HT1080 (cell line): ENCODE results near the gene TNIP2. TPM values are rescaled to one million over a fixed set of nuclear protein-coding genes. Genes with fewer than 3 reads are reported as not detected.
A peak's percentile ranks its signal among the peaks of the same experiment; 100 is the strongest.

Experiments used
- DNase-seq: peaks from one replicate; pipeline ENCODE4 v3.0.0-alpha.2; 2015; ENCODE audit warnings: low read depth
- polyA plus RNA-seq, 2 experiments: library from polyadenylated mRNA; depleted of rRNA; stranded (reverse); fragments of >200 nt; gene quantifications; 2 replicates each; pipeline ENCODE4 v1.2.3, GENCODE V29; 2015
- total RNA-seq: library from RNA; depleted of rRNA; stranded (reverse); fragments of >200 nt; shearing (Covaris generic); gene quantifications from 2 replicates; pipeline ENCODE4 v1.2.3, GENCODE V29; 2014; rRNA removed

The TNIP2 gene, protein sequence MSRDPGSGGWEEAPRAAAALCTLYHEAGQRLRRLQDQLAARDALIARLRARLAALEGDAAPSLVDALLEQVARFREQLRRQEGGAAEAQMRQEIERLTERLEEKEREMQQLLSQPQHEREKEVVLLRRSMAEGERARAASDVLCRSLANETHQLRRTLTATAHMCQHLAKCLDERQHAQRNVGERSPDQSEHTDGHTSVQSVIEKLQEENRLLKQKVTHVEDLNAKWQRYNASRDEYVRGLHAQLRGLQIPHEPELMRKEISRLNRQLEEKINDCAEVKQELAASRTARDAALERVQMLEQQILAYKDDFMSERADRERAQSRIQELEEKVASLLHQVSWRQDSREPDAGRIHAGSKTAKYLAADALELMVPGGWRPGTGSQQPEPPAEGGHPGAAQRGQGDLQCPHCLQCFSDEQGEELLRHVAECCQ
- 62.4 and 72.5 TPM in 2 replicates for total RNA-seq
- polyA plus RNA-seq (2015; cell fraction: cytosol; rRNA removed), result 54.2 and 54.8 TPM in 2 replicates
- polyA plus RNA-seq (2015; cell fraction: nucleus; rRNA removed), result 52.2 and 56.0 TPM in 2 replicates

DNA sequence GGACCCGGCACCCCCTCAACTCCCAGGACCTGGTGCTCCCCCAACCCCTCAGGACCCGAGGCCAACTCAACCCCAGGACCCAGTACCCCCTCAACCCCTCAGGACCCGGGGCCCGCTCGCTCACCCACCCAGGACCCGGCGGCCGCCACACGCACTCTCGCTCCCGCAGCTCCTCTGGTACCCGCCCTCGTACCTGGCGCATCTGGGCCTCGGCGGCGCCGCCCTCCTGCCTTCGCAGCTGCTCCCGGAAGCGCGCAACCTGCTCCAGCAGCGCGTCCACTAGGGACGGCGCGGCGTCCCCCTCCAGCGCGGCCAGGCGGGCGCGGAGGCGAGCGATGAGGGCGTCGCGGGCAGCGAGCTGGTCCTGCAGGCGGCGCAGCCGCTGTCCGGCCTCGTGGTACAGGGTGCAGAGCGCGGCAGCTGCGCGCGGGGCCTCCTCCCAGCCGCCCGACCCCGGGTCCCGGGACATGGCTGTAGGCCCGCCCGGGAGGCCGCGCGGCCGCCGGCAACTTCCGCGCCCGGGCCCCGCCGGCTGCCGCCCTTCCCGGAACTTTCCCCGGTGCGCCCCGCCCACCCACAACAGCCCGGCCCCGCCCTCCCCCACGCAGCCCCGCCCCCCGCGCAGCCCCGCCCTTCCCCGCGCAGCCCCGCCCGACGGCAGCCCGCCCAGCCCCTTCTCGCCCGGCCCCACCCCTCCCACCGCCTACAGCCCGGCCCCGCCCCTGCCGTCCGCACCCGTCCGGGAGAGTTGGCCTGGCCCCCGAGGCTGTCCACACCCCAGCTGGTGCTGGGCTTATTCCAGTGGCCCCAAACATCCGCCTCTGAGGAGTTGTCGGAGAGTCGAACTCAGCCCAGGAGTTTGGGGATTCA, at the start of gene TNIP2:
TNIP2 (minus strand) TSS at position 516 of the 870 bp plus-strand sequence; CDS start at position 469, 47 bp downstream.
- peak; percentile 67 for DNase-seq

DNA sequence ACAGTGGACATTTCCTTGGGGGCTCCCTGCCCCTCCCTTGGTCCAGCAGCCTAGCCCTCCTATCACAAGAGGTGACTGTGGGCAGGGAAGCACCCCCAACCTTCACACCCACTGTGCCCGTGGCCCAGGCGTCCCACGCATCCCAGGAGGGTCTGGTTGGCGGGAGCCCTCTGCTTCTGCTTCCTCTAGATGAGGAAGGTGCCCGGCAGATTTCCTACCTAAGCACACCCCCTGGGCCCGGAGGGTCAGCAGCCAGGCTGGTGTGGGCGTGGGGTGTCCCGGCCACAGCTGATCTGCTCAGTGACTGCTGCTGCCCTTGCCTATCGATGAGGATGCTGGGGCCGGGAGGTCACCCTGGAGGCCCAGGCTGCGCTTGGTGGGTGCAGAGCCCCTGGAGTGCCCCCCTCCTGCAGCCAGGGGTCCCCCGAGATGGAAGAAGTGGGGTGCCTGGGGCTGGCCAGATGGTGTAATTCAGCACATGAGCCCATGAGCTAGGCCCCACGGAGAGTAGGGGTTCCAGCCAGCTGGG, 48.9 kb upstream of the TNIP2 start:
- no peak for DNase-seq

DNA sequence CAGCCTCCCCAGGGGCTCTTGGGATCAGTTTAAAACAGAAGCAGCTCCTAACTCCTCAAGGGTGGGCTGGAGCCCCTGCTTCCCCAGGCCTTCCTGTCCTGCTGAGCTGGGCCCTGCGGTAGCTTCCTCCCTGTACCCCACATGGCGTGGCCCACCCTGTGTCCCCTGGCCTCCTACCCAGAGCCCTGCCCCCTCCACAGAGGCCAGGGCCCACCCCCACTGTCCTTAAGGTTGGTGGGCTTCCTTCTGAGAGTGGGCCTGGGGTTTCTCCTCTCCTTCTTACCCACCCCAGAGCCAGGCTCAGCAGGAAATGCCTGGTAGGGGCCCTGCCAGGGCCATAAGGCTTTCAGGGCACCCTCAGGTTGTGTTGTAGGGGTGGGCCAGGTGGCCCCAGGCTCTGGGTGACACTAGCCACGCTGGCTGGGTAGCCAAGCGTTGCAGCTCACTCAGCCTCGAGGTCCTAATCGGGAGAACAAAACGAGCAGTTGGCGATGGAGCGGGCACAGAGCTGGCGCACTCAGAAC, 48.4 kb upstream of the TNIP2 start:
- no peak for DNase-seq

DNA sequence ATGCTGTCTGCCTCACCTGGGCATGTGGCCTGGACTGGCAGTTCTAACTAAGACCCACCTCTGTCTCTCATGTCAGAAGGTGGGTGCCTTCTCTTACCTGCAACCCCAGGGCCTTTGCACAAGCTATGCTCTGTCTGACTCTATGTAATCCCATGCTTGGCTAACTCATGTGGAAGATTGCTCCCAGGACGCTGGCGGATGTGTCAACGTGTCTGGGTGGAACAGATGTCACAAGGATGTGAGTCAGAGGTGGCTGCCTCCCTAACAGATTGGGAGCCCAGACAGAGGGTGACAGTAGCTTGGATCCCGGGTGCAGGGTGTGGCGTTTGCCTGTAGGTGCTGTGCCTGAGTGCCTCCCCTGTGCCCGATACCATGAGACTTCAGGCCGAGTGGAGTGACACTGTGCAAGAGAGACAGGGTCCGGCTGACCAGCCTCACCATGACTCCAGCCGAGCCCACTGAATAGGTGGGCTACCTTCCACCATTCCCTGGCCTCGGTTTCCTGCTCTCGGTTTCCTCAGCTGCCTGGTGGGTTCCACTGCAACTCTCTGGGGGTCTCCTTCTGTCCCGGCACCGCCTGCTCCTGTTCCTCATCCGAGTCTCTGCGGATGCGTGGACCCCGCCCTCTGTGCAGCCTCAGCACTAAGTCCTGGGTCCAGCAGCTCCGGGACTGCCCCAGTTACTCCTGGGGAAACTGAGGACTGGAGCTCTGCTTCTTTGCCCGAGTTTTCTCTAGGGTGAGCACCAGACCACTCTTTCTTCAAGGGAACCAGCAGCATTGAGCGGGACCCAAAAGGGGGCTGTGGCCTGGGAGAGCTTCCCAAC, 47.7 kb upstream of the TNIP2 start:
- peak; percentile 32 for DNase-seq

DNA sequence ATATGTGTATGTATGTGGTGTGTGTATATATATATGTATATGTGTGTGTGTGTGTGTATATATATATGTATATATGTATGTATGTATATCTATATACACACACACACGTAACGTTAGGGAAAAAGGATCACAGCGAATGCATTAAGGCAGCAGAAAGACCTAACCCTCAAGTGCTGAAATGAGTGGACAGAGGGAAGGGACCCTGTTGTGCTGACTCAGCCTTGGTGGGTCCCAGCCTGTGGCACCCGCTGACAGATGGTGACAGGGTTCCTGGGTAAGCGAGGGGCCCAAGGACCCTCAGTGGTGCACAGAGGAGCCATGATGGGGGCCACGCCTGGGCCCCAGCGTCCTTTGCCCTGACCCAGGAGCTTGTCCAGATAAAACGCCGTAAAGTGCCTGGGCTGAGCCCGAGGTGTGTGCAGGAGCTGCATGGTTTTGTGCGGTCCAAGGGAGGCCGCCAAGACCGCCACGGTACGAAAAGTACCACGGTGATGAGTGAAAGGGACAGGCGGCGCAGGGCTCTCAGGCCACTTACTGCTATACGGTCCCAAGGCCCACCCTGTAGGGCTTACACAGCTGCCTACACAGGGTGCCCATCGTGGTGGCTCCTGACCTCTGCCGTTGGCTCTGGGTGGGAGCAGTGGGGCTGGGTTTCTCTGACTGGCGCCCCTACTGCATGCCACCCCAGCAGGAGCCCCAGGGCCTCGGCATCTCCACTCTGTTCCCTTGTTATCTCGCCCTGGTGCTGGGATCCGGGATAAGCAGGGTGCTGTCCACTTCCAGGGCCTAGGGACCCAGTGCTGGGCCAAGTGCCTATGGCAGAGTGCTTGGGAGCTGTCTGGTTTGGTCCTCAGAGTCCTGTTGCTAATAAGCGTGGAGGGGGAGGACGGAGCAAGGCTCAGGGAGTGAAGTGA, 46.7 kb upstream of the TNIP2 start:
- no peak for DNase-seq

DNA sequence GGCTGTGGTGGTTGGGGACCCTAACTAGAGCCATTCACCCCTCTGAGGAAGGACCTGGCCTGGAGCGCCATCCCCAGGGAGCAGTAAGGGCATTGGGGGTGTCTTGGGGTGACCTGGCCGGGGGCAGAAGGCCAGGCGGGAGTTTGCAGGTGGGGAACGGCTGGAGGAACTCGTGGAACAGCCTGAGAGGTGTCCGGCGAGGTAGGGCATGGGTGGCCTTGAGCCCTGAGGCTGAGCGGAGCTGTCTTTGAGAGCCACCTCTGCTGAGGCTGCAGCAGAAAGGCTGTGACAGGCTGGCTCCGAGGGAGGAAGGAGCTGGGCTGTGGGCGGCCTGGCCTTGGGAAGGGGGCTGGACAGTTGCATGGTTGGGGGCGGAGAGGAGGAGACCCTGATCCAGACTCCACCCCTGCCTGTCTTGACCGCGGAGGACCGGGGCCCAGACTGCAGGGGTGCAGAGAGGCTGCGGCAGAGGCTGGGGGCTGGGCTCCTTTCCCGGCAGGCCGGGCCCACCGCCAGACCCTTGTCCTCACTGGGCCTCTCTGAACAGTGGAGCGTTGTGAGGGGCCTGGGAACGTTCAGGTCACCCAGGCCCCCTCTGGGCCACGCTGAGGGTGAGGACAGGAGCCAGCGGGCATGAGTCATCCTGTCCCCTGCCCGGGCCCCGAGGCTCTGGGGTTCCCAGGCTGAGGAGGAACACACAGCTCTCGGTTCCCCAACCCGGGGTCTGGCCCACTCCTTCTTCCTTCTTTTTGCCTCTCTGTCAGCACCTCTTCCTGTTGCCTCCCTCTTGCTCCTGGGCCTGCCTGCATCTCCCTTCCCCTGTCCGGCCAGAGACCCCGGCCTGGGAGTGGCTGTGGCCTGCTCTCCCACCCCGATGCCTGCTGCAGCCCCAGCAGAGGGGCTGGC, 44.8 kb upstream of the TNIP2 start:
- DNase-seq, result no peak

DNA sequence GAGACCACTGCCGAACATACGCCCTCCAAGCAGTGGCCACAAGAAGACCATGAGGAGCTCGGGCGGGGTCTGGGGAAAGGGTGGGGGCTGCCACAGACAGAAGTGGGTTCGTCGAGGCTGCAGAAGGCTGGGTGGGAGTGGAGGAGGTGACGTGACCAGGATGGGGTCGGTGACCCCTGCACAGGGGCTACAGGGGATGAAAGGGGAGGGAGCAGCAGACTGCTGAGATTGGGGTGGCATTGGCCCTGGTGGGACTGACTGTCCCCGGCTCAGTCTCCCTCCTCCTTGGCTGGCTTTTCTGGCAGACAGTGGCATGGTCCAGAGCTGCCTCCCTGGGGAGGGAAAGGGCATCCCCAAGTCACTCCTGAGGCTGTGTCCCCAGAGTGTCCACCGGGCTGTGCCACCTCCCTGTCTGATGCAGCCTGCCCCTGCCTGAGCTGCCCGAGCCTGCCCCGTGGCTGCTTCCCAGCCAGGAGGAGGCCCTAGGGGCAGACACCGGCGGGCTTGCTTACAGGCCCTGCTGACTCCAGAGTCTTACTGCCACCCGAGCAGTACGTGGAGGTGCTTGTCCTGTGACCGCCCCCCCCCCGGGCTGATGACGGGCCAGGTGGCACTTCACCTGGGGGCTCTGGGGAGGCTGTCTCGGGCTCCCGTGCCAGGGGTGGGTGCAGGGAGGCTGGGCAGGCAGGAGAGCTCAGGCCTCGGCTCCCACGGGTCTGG, 44.0 kb upstream of the TNIP2 start:
- no peak for DNase-seq

DNA sequence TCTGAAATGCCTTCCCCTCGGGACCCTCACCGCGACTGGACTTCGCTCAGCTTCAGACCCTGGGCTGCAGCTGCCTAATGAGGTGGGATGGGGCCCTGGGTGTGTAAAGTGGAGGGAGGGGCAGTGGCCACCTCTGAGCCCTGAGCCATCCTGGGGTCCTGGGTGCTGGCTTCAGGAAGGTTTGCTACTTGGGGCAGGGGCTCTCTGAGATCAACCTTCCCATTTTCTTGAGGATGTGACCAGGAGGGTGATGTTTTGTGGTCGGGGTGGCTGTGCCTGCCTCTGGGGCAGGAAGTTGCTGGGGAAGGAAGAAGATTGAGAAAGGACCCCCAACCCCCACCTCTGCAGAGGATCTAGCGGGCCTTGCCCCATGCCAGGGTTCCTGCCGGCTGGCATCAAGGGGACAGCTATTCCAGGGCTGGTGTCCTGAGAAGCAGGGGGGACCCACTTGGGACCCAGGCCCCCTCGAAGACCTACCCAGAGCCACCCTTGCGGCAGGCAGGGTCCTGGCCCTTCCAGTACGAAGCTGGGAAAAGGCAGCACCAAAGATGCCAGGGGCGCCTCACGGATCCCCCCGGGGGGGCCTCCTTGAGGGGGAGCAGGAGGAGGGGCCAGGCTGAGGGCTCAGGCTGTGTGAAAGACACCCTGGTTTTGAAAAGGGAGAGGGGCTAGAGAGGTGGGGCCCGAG, 43.2 kb upstream of the TNIP2 start:
- no peak for DNase-seq

DNA sequence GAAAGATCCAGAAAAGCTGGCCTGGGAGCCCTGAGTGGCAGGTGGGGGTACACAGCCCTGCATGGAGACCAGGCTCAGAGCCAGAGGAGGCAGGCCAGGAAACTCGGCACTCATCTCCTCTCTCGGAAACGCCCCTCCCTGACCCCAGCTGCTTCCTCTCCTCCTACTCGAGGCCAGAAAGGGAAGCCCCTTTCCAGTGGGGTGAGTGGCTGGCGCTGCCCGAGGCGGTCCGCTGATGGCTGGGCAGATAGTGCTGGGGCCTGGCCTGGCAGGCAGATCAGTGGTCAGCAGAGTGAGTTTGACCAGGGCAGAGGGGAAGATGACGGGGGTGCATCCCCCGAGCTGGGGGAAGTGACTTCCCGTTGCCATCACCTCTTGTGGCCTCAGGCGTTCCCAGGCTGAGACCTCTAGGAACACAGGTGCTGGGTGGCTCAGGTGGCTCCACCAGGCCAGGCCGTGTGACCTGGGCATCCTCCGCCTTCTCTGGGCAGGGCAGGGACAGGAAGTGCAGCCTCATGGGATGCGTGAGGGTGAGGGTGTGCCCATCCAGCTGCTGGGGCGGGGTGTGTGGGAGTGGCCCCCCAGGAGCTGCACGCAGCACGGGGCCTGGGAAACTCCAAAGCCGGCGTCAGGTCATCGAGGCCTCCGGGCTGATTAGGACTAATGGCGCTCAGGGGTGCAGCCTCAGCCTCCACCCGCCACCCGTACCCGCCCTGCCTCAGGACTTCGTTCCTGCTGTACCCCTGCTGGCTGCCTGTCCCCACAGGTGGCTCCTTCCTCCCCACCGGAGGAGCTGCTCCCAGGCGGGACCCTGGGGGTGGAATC, 42.5 kb upstream of the TNIP2 start:
- DNase-seq, result no peak

DNA sequence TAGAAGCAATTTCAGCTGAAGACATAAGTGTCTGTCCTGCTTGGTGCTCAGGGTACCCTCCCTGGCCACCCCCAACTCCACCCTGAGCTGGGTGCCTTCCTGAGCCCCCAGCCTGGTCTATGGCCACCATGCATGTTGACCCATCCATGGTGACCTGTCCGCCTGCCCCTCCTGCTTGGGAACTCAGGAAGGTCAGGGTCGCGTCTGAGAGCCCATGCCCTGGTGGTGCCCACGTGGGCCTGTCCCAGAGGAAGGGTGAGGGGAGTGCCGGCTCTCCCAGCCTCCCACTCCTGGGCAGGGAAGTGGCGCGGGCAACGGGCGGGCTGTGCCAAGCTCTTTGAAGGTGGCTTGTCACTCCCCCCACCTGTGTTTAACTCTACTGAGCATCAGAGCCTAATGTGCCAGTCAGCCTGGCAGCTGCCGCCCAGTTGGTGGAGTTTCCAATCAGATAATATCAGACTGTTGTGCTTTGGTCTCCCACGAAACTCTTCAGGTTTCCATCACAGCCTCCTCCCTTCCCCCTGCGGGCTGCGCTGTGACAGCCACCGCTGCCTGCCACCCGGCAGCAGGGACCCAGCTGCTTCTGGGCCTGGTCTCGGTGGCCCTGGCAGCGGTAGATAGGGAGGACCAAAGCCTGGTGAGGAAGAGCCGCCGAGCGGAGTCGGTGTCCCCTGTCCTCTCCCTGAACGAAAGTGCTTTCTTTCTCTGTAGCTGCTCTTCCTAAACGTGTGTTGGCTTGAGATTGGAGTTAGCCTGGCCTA, 41.6 kb upstream of the TNIP2 start:
- no peak for DNase-seq

DNA sequence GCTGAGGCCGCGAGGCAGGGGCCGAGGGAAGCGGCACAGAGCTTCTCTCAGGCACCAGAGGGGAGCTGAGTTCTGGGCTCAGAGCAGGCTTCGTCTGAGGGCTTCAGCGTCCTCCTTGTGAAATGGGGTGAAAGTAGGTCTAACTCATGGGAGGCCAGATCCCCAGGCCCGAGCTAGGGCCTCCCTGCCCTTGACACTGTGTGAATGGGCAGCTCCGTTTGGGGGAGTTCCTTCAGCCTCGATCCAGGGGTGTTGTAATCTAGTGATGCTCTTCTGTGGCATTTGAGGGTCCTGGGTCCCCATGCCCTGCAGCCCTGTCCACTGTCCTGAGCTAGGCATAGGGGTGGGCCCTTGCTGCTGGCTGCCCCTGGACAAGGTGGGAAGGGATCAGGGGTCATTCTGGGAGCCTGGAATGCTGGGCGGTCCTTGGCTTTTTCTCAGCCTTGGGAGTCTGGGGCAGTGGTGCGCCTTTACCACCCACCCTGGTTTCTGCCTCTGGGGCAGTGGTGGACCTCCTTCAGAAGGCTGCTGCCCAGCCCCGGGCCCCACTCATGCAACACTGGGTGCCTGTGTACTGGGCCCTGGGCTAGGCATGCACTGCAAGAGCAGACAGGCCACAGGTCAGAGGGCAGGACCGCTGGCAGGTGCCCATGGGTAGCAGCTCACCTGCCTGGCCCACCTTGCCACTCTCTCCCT, 40.9 kb upstream of the TNIP2 start:
- DNase-seq, result no peak

DNA sequence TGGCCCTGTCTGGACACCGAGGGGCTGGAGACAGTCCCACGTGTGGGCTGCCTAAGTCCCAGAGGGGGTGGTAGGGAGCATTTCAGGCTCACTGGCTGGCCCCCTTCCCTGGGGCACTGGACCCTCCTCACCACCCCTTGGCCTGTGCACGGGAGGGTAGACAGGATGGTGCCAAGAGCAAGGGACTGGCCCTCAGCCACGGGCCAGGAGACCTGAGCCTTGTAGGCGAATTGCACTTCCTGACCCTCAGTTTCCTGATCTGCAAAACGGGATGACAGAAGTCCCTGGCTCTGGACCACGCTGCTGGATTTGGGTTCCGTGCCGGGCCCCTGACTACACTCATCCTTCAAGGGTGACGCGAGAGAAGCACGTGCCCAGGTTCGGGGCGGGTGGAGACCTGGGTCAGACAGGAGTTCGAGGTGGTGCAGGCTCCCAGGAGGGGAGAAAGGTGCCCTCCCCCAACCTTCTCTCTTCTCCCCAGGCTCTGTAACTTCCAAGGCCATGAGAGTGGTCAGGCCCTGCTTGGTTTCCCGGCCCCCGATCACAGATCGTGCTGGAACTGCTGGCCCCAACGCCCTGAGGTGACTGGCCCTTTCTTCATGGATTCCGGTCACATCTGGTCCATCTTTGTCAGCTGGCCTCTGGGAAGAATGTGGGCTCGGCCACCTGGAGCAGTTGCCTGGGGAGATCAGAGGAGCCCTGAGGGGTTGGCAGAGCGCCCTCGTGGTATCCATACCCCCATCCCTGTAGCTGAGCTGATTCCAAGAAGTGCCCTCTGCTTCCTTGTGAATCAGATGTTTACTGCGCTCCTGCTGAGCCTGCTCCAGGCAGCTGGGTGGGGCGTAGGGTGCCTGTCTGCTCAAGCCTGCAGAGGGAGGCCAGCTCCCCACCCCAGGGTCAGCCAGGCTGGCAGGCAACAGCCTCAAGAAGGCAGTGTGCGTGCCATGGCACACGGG, 40.0 kb upstream of the TNIP2 start:
- DNase-seq, result peak; percentile 67

DNA sequence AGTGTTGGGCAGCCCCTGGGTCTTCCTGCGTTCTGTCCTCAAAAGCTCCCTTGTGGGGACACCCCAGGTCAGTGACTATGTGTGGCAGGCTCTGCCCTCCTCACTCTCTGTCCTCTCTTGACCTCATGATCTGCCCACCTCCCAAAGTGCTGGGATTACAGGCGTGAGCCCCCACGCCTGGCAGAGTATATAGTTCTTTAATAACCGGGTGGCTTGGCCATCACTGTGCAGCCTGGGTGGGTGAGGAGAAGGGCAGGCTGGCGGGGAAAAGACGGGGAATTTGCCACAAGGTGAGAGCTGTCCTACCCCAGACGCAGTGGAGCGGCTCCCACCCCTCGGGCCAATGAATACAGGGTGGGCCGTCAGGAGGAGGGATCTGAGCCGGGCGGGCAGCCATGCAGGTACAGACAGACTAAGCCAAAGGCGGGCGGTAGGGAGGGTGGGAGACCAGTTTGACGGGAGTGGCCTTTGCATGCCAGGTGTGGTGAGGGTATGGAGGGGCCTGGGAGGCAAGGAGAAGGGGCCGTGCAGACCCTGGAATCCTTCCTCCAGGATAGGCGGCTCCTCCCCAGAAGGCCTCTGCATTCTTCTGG, 39.3 kb upstream of the TNIP2 start:
- no peak for DNase-seq
